HCT116 (cell line): Measurements from ENCODE around the gene FPR1. TPM values are rescaled to one million over a fixed set of nuclear protein-coding genes. Genes with fewer than 3 reads are reported as not detected.

Experiments
- ATAC-seq: fragments of 200-7000 bp; cut with Tn5 transposase; 2 replicates; pipeline ENCODE4 v1.9.1; 2020; ENCODE audit warnings: mild to moderate bottlenecking, moderate library complexity
- BruUV-seq: library from RNA; stranded (reverse); fragments of 400-500 nt; replicated peaks from 2 replicates; lab custom pipeline; 2021; lab: Mats Ljungman, UMichigan
- CTCF ChIA-PET: fragments of 300-600 bp; sonication (Branson Sonifier 250); formaldehyde crosslinking; loops from one replicate; lab custom pipeline; 2021; ENCODE audit warnings: antibody characterized with exemption; lab: Charles Lee
- POLR2A ChIA-PET: fragments of 300-600, 350-600 bp; sonication (Branson Sonifier 250); formaldehyde crosslinking; loops from one replicate; lab custom pipeline; 2021; ENCODE audit warnings: antibody characterized with exemption; lab: Charles Lee
- RAD21 ChIA-PET, 2 experiments: fragments of 300-600 bp; sonication (Branson Sonifier 250); formaldehyde crosslinking; loops; one replicate each; lab custom pipeline; 2023; ENCODE audit warnings: low total read pairs in 2 of 2; ENCODE audit not compliant: uncharacterized antibody in 2 of 2, unreplicated experiment in 2 of 2, low non-redundant PET in 1 of 2; lab: Charles Lee
- DNase-seq: peaks from one replicate; pipeline ENCODE4 v3.0.0-alpha.2; 2010; ENCODE audit warnings: low read depth, low spot score
- H2AFZ ChIP-seq: fragments of 200-600 bp; shearing (Covaris generic), sonication (generic); 2 replicates; pipeline ENCODE4 v1.6.1; 2017; ENCODE audit warnings: low read depth, mixed run types, mixed read lengths, antibody characterized with exemption, low read length; ENCODE audit not compliant: poor library complexity, severe bottlenecking
- H3K27ac ChIP-seq: 2 replicates; pipeline ENCODE4 v1.5.1; 2012; ENCODE audit warnings: low read depth, low read length
- H3K27me3 ChIP-seq: fragments of 200-600 bp; sonication (generic); 2 replicates; pipeline ENCODE4 v1.6.1; 2016; ENCODE audit warnings: mixed run types, low read length, mixed read lengths; ENCODE audit not compliant: insufficient read depth
- H3K36me3 ChIP-seq, 2 experiments: fragments of 200-500 bp in 1 of 2; fragments of 200-600 bp in 1 of 2; sonication (Bioruptor generic) in 1 of 2; sonication (generic) in 1 of 2; 2 replicates each; pipeline versions ENCODE4 v1.5.1 to v1.6.1; 2014 to 2016; ENCODE audit warnings: low read length in 2 of 2, inconsistent platforms in 1 of 2, mixed read lengths in 1 of 2, mixed run types in 1 of 2; ENCODE audit not compliant: insufficient read depth in 2 of 2, control insufficient read depth in 1 of 2
- H3K4me1 ChIP-seq, 2 experiments: fragments of 200-600 bp in 1 of 2; sonication (generic) in 1 of 2; 2 replicates each; pipeline versions ENCODE4 v1.5.1 to v1.6.1; 2012 to 2017; ENCODE audit warnings: low read length in 2 of 2, inconsistent platforms in 1 of 2, mild to moderate bottlenecking in 1 of 2, mixed read lengths in 1 of 2, mixed run types in 1 of 2, moderate library complexity in 1 of 2; ENCODE audit not compliant: insufficient read depth in 2 of 2, control insufficient read depth in 1 of 2
- H3K4me2 ChIP-seq: fragments of 200-600 bp; sonication (generic); 2 replicates; pipeline ENCODE4 v1.6.1; 2017; ENCODE audit warnings: mixed run types, low read length, mixed read lengths
- H3K4me3 ChIP-seq, 2 experiments: fragments of 200-600 bp in 1 of 2; sonication (generic) in 1 of 2; replicated peaks in 1 of 2; 2 replicates each; pipeline ENCODE4 v1.5.1; 2011 to 2016; ENCODE audit warnings: low read length in 2 of 2, control low read depth in 1 of 2, low read depth in 1 of 2, mild to moderate bottlenecking in 1 of 2, mixed read lengths in 1 of 2, mixed run types in 1 of 2
- H3K79me2 ChIP-seq: fragments of 200-600 bp; sonication (generic); 2 replicates; pipeline ENCODE4 v1.6.1; 2017; ENCODE audit warnings: mild to moderate bottlenecking, mixed run types, low read length, moderate library complexity, mixed read lengths; ENCODE audit not compliant: insufficient read depth
- H3K9ac ChIP-seq: fragments of 200-600 bp; sonication (generic); 2 replicates; pipeline ENCODE4 v1.6.1; 2016; ENCODE audit warnings: low read length, mixed read lengths
- H3K9me2 ChIP-seq: fragments of 200-600 bp; sonication (generic), shearing (Covaris generic); 2 replicates; pipeline ENCODE4 v1.6.1; 2017; ENCODE audit warnings: mixed run types, mild to moderate bottlenecking, moderate library complexity; ENCODE audit not compliant: insufficient read depth
- H3K9me3 ChIP-seq, 2 experiments: fragments of 200-500 bp in 1 of 2; fragments of 200-600 bp in 1 of 2; sonication (Bioruptor generic) in 1 of 2; sonication (generic) in 1 of 2; 2 replicates each; pipeline ENCODE4 v1.6.1; 2014 to 2017; ENCODE audit warnings: low read length in 2 of 2, mixed read lengths in 2 of 2, inconsistent platforms in 1 of 2, low read depth in 1 of 2, mild to moderate bottlenecking in 1 of 2, mixed run types in 1 of 2, moderate library complexity in 1 of 2; ENCODE audit not compliant: control insufficient read depth in 1 of 2, insufficient read depth in 1 of 2
- H4K20me1 ChIP-seq: fragments of 200-600 bp; sonication (generic), shearing (Covaris generic); 2 replicates; pipeline ENCODE4 v1.6.1; 2017; ENCODE audit warnings: mixed run types, mild to moderate bottlenecking, moderate library complexity; ENCODE audit not compliant: insufficient read depth
- CEBPB ChIP-seq: IDR thresholded peaks from 2 replicates; pipeline ENCODE4 v1.6.1; 2012; ENCODE audit warnings: low read depth
- CTCF ChIP-seq, 3 experiments: fragments of 200-600 bp in 1 of 3; sonication (generic) in 1 of 3; IDR thresholded peaks in 2 of 3; conservative IDR thresholded peaks in 1 of 3; 2 replicates each; pipeline ENCODE4 v1.5.1; 2012 to 2017; ENCODE audit warnings: low read depth in 2 of 3, low read length in 2 of 3, antibody characterized with exemption in 1 of 3, borderline replicate concordance in 1 of 3, control low read depth in 1 of 3, mild to moderate bottlenecking in 1 of 3, mixed read lengths in 1 of 3, mixed run types in 1 of 3, moderate library complexity in 1 of 3; ENCODE audit not compliant: insufficient read depth in 1 of 3
- EZH2 ChIP-seq: fragments of 200-600 bp; sonication (generic); IDR thresholded peaks from 2 replicates; pipeline ENCODE4 v1.6.1; 2017; ENCODE audit warnings: antibody characterized with exemption, mixed run types
- EZH2phosphoT487 ChIP-seq: fragments of 200-600 bp; IDR thresholded peaks from 2 replicates; pipeline ENCODE4 v1.6.1; 2018; ENCODE audit warnings: antibody characterized with exemption, borderline replicate concordance
- MAX ChIP-seq: IDR thresholded peaks from 2 replicates; pipeline ENCODE4 v1.6.1; 2012
- POLR2AphosphoS5 ChIP-seq: IDR thresholded peaks from 2 replicates; pipeline ENCODE4 v1.6.1; 2011; ENCODE audit warnings: mild to moderate bottlenecking, low read depth, low read length, moderate library complexity
- RAD21 ChIP-seq: IDR thresholded peaks from 2 replicates; pipeline ENCODE4 v1.6.1; 2012; ENCODE audit warnings: low read depth, mild to moderate bottlenecking
- YY1 ChIP-seq: IDR thresholded peaks from 2 replicates; pipeline ENCODE4 v1.6.1; 2011; ENCODE audit warnings: low read length, low read depth, moderate library complexity, mild to moderate bottlenecking; ENCODE audit not compliant: insufficient replicate concordance; ENCODE audit errors: extremely low read depth
- intact Hi-C: fragments of 100-400 bp; cut with micrococcal nuclease; formaldehyde crosslinking; loops from 2 replicates; pipeline ENCODE4 v1.10.0; 2022
- total RNA-seq: library from RNA; stranded (reverse); gene quantifications from one replicate; pipeline ENCODE4 v1.2.1, GENCODE V29; 2021; ENCODE audit not compliant: unreplicated experiment

Gene FPR1
- total RNA-seq, 1 experiment from 2014 or later: not detected

- ChIA-PET CTCF (no interaction called here), RAD21 (no interaction called here), POLR2A (no interaction called here)
- Histone ChIP-seq H2AFZ (no peak overlapping the region), H4K20me1 (no peaks in the 10 kb centered on the region), H3K36me3 (no peaks in the 10 kb centered on the region), H3K4me2 (no peak overlapping the region), H3K9ac (no peak overlapping the region), H3K9me2 (no peaks in the 10 kb centered on the region), H3K27me3 (no peaks in the 10 kb centered on the region), H3K27ac (no peak overlapping the region), H3K79me2 (no peaks in the 10 kb centered on the region), H3K4me3 (no peak overlapping the region), H3K4me1 (no peaks in the 10 kb centered on the region), H3K9me3 (0 out of 4 replicates have a peak, but pooled peaks cover 0 to 3% of the 10 kb centered on the region in 2 experiments)
- no peak for TF ChIP-seq CTCF (IDR thresholded peaks at IDR 0.05 in 2 of 3, conservative IDR thresholded peaks at IDR 0.05 in 1 of 3; ENCODE audit: borderline replicate concordance in 1 of 3, insufficient read depth in 1 of 3, low read depth in 2 of 3, low read length in 2 of 3)
- TF ChIP-seq EZH2phosphoT487: no peak
- TF ChIP-seq EZH2: no peak
- TF ChIP-seq MAX: no peak
- no peak for TF ChIP-seq CEBPB
- TF ChIP-seq YY1: no peak
- TF ChIP-seq POLR2AphosphoS5: no peak
- TF ChIP-seq RAD21: no peak
- no TSS peak for BruUV-seq
- DNase-seq (no peak), ATAC-seq (no peak)
- intact Hi-C loops: no loop called here
Measured at GRCh38 chr19:51771376-51772130, 19.9 kb upstream of the FPR1 start.
